KMS-11 (cell line): Measurements from ENCODE around the gene HOXA3.

Source experiments
- H2AFZ ChIP-seq: fragments of 200-600 bp; sonication (generic); 2 replicates; pipeline ENCODE4 v1.6.1; 2016; ENCODE audit warnings: antibody characterized with exemption, mixed run types, low read depth
- H3K27ac ChIP-seq: fragments of 200-600 bp; sonication (generic); 2 replicates; pipeline ENCODE4 v1.6.1; 2016; ENCODE audit warnings: mild to moderate bottlenecking, mixed run types
- H3K27me3 ChIP-seq: fragments of 200-600 bp; sonication (generic); 2 replicates; pipeline ENCODE4 v1.6.1; 2017; ENCODE audit warnings: mild to moderate bottlenecking, low read depth, mixed run types, moderate library complexity; ENCODE audit not compliant: insufficient read depth
- H3K36me3 ChIP-seq: fragments of 200-600 bp; sonication (generic); 2 replicates; pipeline ENCODE4 v1.6.1; 2017; ENCODE audit warnings: mild to moderate bottlenecking, mixed run types; ENCODE audit not compliant: insufficient read depth
- H3K4me1 ChIP-seq: fragments of 200-600 bp; sonication (generic); 2 replicates; pipeline ENCODE4 v1.6.1; 2016; ENCODE audit warnings: mild to moderate bottlenecking, low read depth, mixed run types; ENCODE audit not compliant: poor library complexity, severe bottlenecking
- H3K4me2 ChIP-seq: fragments of 200-600 bp; sonication (generic); 2 replicates; pipeline ENCODE4 v1.7.0; 2016; ENCODE audit warnings: mild to moderate bottlenecking, mixed run types
- H3K4me3 ChIP-seq: fragments of 200-600 bp; sonication (generic); IDR thresholded peaks from 2 replicates; pipeline ENCODE4 v1.6.1; 2017; ENCODE audit warnings: low read depth, low read length, mixed read lengths; ENCODE audit not compliant: insufficient read depth
- H3K79me2 ChIP-seq: fragments of 200-600 bp; sonication (generic); 2 replicates; pipeline ENCODE4 v1.6.1; 2016; ENCODE audit warnings: low read depth, mixed run types; ENCODE audit not compliant: insufficient read depth
- H3K9ac ChIP-seq: fragments of 200-600 bp; sonication (generic); 2 replicates; pipeline ENCODE4 v1.6.1; 2016; ENCODE audit warnings: mild to moderate bottlenecking, mixed run types
- H4K20me1 ChIP-seq: fragments of 200-600 bp; sonication (generic); 2 replicates; pipeline ENCODE4 v1.6.1; 2016; ENCODE audit warnings: mild to moderate bottlenecking, mixed run types; ENCODE audit not compliant: insufficient read depth
- CTCF ChIP-seq: fragments of 200-600 bp; sonication (generic); conservative IDR thresholded peaks from 2 replicates; pipeline ENCODE4 v1.6.1; 2017; ENCODE audit warnings: low read depth, mild to moderate bottlenecking, antibody characterized with exemption, low read length, moderate library complexity, mixed read lengths

HOXA3 gene

DNA sequence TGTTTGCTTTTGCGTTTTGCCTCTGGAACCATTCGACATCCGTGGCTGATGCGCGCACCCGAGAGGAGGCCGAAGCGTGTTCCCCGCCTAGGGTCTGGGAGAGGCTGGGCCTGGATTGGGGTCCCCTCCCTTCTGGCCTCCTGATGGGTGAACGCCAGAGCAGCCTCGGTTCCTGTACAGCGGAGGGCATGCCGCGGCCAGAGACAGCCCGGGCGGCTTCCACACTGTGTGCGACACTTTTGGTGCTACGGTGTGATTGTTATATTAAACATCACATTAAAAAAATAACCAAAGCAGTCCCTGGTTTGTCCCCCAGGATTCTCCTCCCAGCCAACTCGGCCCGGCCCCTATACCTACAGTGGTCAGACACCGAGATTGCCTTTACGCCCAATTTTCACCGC, 7.8 kb upstream of the HOXA3 start:
- H3K4me2 ChIP-seq = peak overlapping the region; percentile 75
- H4K20me1 ChIP-seq = no peaks in the 10 kb centered on the region
- no peaks in the 10 kb centered on the region for H3K36me3 ChIP-seq
- peak overlapping the region; percentile 100 for H2AFZ ChIP-seq
- no peak overlapping the region for H3K4me3 ChIP-seq
- no peaks in the 10 kb centered on the region for H3K79me2 ChIP-seq
- TF ChIP-seq CTCF = no peak
- H3K4me1 ChIP-seq = no peaks in the 10 kb centered on the region
- peak overlapping the region; percentile 80; the same call in 1 of the 2 replicates for H3K9ac ChIP-seq
- H3K27me3 ChIP-seq = no peaks in the 10 kb centered on the region
- no peak overlapping the region for H3K27ac ChIP-seq

GRCh38 chr7:27159266-27160144, 7.1 kb upstream of the HOXA3 start:
- Histone ChIP-seq H3K4me1 (no peaks in the 10 kb centered on the region), H3K4me2 (no peak overlapping the region), H3K27ac (no peak overlapping the region), H3K4me3 (no peak overlapping the region), H4K20me1 (no peaks in the 10 kb centered on the region), H3K36me3 (no peaks in the 10 kb centered on the region), H3K27me3 (no peaks in the 10 kb centered on the region), H3K79me2 (no peaks in the 10 kb centered on the region), H3K9ac (no peak overlapping the region), H2AFZ (peak overlapping the region; percentile 100; the same call in 1 of the 2 replicates)
- TF ChIP-seq CTCF = no peak

GRCh38 chr7:27158436-27159265, 6.3 kb upstream of the HOXA3 start:
- H3K79me2 ChIP-seq = no peaks in the 10 kb centered on the region
- H4K20me1 ChIP-seq = no peaks in the 10 kb centered on the region
- no peak overlapping the region for H3K4me2 ChIP-seq
- TF ChIP-seq CTCF = no peak
- H3K4me1 ChIP-seq = no peaks in the 10 kb centered on the region
- H3K36me3 ChIP-seq = no peaks in the 10 kb centered on the region
- no peak overlapping the region for H2AFZ ChIP-seq
- H3K4me3 ChIP-seq = no peak overlapping the region
- H3K9ac ChIP-seq = no peak overlapping the region
- no peak overlapping the region for H3K27ac ChIP-seq
- H3K27me3 ChIP-seq = no peaks in the 10 kb centered on the region

DNA sequence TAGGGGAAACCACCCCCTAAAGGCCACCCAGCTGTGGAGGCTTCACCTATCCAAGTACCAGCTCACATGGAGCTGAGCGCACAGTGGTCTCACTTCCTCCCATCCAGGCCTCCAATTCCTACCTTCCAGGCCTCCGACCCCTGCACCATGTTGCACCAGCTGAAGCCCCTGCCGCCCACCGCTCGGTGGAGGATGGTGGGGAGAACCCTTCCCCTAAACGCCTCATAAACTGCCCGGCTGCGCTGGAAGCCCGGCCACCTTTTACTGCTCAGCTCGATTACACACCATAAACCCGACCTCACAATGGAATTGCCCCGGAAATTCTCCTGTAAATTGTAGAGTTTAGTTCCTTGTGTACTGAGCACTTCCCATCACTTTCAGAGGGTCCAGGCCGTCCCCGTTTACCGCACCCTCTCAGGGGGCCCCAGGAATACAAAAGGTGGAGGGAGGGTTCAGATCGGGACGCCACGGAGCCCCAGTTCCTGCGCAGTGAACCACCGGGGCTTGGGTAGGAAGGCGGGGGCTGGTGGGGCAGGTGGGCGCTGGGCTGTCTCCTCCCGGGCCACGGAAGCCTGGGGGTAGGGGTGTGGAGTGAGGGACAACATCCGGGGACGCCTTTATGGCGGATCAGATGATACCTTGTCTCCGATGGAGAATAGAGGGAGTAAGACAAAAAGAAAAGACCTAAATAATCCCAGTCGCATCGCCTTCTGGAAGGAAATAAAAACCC, 5.5 kb upstream of the HOXA3 start:
- Histone ChIP-seq H3K4me3 (no peak overlapping the region), H4K20me1 (no peaks in the 10 kb centered on the region), H3K79me2 (no peaks in the 10 kb centered on the region), H3K36me3 (no peaks in the 10 kb centered on the region), H3K27me3 (no peaks in the 10 kb centered on the region), H3K4me2 (no peak overlapping the region), H3K4me1 (no peaks in the 10 kb centered on the region), H3K27ac (no peak overlapping the region), H3K9ac (no peak overlapping the region), H2AFZ (no peak overlapping the region)
- TF ChIP-seq CTCF = no peak
